HUES6 (cell line): ENCODE results near the gene GARIN1A.
A peak's percentile ranks its signal among the peaks of the same experiment; 100 is the strongest.

Source experiments
- H3K27ac ChIP-seq: 2 replicates; pipeline ENCODE4 v1.7.0; 2013; ENCODE audit warnings: low read depth, mild to moderate bottlenecking, low read length, inconsistent platforms
- H3K27me3 ChIP-seq: 2 replicates; pipeline ENCODE4 v1.6.1; 2013; ENCODE audit warnings: low read length; ENCODE audit not compliant: control insufficient read depth, insufficient read depth
- H3K36me3 ChIP-seq: 2 replicates; pipeline ENCODE4 v1.6.1; 2013; ENCODE audit warnings: low read length; ENCODE audit not compliant: control insufficient read depth, insufficient read depth
- H3K4me1 ChIP-seq: 2 replicates; pipeline ENCODE4 v1.6.1; 2013; ENCODE audit warnings: low read length; ENCODE audit not compliant: control insufficient read depth, insufficient read depth
- H3K4me3 ChIP-seq: 2 replicates; pipeline ENCODE4 v1.5.1; 2013; ENCODE audit warnings: low read depth, low read length
- H3K9ac ChIP-seq: one replicate; pipeline ENCODE4 v1.6.1; 2013; ENCODE audit warnings: mild to moderate bottlenecking, low read length
- H3K9me3 ChIP-seq: 2 replicates; pipeline ENCODE4 v1.6.1; 2013; ENCODE audit warnings: low read depth, low read length; ENCODE audit not compliant: control insufficient read depth, insufficient read depth

Gene GARIN1A

GRCh38 chr7:128699196-128699712 lies 27.2 kb downstream of the GARIN1A start:
- peaks cover 23% of the 10 kb centered on the region for H3K4me1 ChIP-seq
- H3K9me3 ChIP-seq, result peaks cover 6% of the 10 kb centered on the region
- H3K9ac ChIP-seq, result no peak overlapping the region
- peak overlapping the region; percentile 32 for H3K4me3 ChIP-seq
- H3K36me3 ChIP-seq, result no peaks in the 10 kb centered on the region
- H3K27me3 ChIP-seq, result 0 out of 2 replicates have a peak, but pooled peaks cover 5% of the 10 kb centered on the region
- H3K27ac ChIP-seq, result no peak overlapping the region

- Histone ChIP-seq H3K4me3 (no peak overlapping the region), H3K9me3 (peaks cover 6% of the 10 kb centered on the region), H3K27me3 (0 out of 2 replicates have a peak, but pooled peaks cover 5% of the 10 kb centered on the region), H3K9ac (no peak overlapping the region), H3K27ac (no peak overlapping the region), H3K36me3 (no peaks in the 10 kb centered on the region), H3K4me1 (peaks cover 29% of the 10 kb centered on the region)
Observed at GRCh38 chr7:128699895-128700294, 27.8 kb downstream of the GARIN1A start.

- no peak overlapping the region for H3K4me3 ChIP-seq
- 0 out of 2 replicates have a peak, but pooled peaks cover 5% of the 10 kb centered on the region for H3K27me3 ChIP-seq
- H3K9ac ChIP-seq, result no peak overlapping the region
- no peak overlapping the region for H3K27ac ChIP-seq
- H3K9me3 ChIP-seq, result peaks cover 6% of the 10 kb centered on the region
- no peaks in the 10 kb centered on the region for H3K36me3 ChIP-seq
- peaks cover 37% of the 10 kb centered on the region for H3K4me1 ChIP-seq
Observed at GRCh38 chr7:128701062-128701785, 29.1 kb downstream of the GARIN1A start.

DNA sequence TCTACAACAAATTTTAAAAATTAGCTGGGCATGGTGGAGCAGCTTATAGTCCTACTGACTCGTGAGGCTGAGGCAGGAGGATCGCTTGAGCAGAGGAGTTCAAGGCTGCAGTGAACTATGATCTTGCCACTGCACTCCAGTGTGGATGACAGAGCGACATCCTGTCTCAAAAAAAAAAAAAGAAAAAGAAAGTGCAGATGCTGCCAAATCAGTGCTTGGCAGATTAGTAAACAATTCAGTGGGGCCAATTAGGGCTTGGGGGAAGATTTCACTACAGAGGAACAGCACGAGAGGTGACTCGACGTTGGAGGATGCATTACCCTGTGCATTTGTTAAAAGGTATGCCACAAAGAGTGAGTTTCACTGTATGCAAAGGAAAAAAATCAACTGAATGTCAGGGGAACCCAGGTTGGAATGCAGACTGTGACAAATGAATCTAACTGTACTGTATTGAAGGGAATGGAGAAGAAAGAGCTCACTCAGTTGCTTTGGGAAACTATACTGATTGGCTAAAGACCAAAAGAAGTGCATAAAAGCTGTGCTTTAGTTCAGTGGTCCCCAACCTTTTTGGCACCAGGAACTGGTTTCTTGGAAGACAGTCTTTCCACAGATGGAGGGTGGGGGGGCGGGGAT lies 31.6 kb downstream of the GARIN1A start:
- H3K27me3 ChIP-seq, result no peaks in the 10 kb centered on the region
- peaks cover 35% of the 10 kb centered on the region for H3K4me1 ChIP-seq
- H3K9me3 ChIP-seq, result peaks cover 6% of the 10 kb centered on the region
- no peak overlapping the region for H3K27ac ChIP-seq
- no peak overlapping the region for H3K4me3 ChIP-seq
- no peaks in the 10 kb centered on the region for H3K36me3 ChIP-seq
- no peak overlapping the region for H3K9ac ChIP-seq

DNA sequence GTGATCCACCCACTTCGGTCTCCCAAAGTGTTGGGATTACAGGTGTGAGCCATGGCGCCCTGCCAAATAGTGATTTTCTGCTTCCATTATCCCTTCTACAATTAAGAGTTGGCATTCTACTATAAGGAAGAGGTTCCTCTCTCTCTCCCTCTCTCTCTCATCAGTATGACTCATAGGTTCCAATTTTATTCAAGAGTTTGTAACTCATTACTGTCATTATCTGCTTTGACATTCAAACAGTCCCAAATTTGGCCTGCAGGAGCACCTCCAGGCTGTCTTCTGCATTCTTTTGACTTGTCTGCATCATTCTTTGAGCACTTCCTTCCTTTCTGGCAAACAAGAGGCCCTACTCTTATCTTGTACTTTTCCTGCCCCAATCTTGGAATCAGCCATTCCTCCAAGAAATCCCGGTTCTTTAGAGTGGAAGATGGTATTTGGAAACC lies 33.8 kb downstream of the GARIN1A start:
- H3K4me3 ChIP-seq, result no peak overlapping the region
- no peak overlapping the region for H3K27ac ChIP-seq
- peaks cover 25% of the 10 kb centered on the region for H3K4me1 ChIP-seq
- H3K9ac ChIP-seq, result no peak overlapping the region
- no peaks in the 10 kb centered on the region for H3K36me3 ChIP-seq
- H3K9me3 ChIP-seq, result peaks cover 1% of the 10 kb centered on the region
- no peaks in the 10 kb centered on the region for H3K27me3 ChIP-seq

DNA sequence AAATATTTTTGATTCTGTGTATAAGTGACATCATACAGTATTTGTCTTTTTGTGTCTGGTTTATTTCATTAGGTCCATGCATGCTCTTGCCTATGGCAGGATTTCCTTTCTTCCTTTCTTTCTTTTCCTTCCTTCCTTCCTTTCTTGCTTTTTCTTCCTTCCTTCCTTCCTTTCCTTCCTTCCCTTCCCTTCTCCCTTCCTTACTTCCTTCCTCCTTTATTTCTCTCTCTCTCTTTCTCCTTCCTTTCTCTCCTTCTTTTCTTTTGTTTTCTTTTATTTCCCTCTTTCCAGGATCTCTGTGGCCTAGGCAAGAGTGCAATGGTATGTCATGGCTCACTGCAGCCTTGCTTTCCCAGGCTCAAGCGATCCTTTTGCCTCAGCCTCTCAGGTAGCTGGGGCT lies 35.7 kb downstream of the GARIN1A start:
- no peak overlapping the region for H3K9ac ChIP-seq

DNA sequence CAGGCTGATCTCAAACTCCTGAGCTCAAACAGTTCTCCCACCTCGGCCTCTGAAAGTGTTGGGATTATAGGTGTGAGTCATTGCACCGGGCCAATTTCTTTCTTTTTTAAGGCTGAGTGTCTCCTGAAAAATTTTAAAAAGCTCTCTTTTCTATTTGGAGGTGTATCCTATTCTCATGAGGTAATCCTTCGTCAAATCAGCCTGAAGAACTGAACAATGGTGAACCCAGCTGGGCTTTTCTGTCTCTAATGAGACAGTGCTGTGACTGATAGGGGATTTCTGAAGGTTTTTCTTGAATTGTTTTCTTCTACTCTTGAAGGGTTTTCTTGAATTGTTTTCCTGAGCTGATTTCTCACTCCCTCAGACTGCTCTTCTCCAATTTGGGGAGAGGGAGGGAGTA lies 36.1 kb downstream of the GARIN1A start:
- Histone ChIP-seq H3K27ac (no peak overlapping the region), H3K9ac (no peak overlapping the region), H3K4me3 (no peak overlapping the region), H3K36me3 (no peaks in the 10 kb centered on the region), H3K27me3 (no peaks in the 10 kb centered on the region), H3K4me1 (peaks cover 25% of the 10 kb centered on the region), H3K9me3 (peaks cover 2% of the 10 kb centered on the region; the same call in 1 of the 2 replicates)

More for the DNA sequence above, 35.7 kb downstream of the GARIN1A start:
- Histone ChIP-seq H3K9me3 (peaks cover 2% of the 10 kb centered on the region; the same call in 1 of the 2 replicates), H3K27ac (no peak overlapping the region), H3K4me3 (no peak overlapping the region), H3K4me1 (peaks cover 25% of the 10 kb centered on the region), H3K36me3 (no peaks in the 10 kb centered on the region), H3K27me3 (no peaks in the 10 kb centered on the region)

DNA sequence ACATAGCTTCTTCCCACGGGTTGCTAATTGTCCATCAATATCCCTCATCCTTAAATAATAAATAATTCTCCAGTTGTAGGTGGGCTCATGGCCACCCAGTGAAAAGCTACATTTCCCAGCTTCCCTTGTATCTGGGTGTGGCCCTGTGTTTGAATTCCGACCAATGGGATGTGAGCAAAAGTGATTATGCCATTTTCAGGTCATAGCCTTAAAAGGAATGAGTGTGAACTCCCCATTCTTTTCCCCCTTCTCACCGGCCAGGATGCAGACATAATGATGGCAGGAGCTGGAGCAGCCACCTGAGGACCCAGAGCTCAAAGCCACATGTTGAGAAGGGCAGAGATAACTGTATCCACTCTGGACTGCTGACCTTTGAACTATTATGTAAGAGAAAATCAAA lies 36.7 kb downstream of the GARIN1A start:
- no peak overlapping the region for H3K27ac ChIP-seq

DNA sequence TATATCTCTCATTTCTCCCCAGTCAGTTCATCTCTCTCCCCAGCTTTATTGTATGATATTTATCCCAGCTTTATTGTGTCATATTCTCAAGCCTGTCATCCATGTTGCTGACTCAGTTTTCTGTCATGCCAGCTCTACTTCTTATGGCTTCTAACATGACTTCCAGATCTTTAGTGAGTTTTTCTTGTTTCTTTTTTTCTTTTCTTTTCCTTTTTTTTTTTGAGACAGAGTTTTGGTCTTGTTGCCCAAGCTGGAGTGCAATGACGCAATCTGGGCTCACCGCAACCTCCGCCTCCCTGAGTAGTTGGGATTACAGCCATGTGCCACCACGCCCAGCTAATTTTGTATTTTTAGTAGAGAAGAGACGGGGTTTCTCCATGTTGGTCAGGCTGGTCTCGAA lies 38.4 kb downstream of the GARIN1A start:
- Histone ChIP-seq H3K9ac (no peak overlapping the region), H3K4me3 (no peak overlapping the region), H3K36me3 (no peaks in the 10 kb centered on the region), H3K27ac (no peak overlapping the region), H3K27me3 (no peaks in the 10 kb centered on the region), H3K4me1 (peaks cover 14% of the 10 kb centered on the region), H3K9me3 (peaks cover 2% of the 10 kb centered on the region; the same call in 1 of the 2 replicates)

More for the DNA sequence above, 36.7 kb downstream of the GARIN1A start:
- Histone ChIP-seq H3K36me3 (no peaks in the 10 kb centered on the region), H3K4me1 (peaks cover 23% of the 10 kb centered on the region), H3K4me3 (no peak overlapping the region), H3K9ac (no peak overlapping the region), H3K9me3 (peaks cover 2% of the 10 kb centered on the region; the same call in 1 of the 2 replicates), H3K27me3 (no peaks in the 10 kb centered on the region)

- Histone ChIP-seq H3K27ac (no peak overlapping the region), H3K9ac (no peak overlapping the region), H3K27me3 (no peaks in the 10 kb centered on the region), H3K36me3 (no peaks in the 10 kb centered on the region), H3K4me3 (no peak overlapping the region), H3K9me3 (peaks cover 2% of the 10 kb centered on the region; the same call in 1 of the 2 replicates), H3K4me1 (peaks cover 2% of the 10 kb centered on the region)
Observed at GRCh38 chr7:128713794-128714193, 41.7 kb downstream of the GARIN1A start.
